ENCODE data around the gene ADAMTS14. TPM values are rescaled to one million over a fixed set of nuclear protein-coding genes. Genes with fewer than 3 reads are reported as not detected.

The ADAMTS14 gene
- total and polyA plus RNA-seq, 11 donors = 0.11 to 3.8 (median 0.37) TPM; not detected in 1

DNA sequence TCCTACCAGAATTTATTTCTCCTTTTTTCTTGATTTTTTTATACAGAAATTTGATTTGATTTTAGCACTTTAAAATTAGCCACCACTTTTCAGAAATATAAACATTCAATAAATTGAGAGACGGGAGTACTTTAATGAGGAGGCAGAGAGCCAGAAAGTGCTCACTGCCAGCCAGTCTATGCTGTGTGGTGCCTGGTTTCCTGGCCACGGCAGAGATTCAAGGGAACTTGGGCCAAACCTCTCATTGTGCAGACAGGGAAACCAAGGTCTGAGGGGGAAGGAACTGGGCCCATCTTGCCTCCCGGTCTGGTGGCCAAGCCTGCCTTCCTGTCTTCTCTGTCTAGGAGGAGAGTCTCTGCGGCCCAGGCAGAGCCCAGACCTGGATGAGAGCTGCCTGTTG, 25.9 kb downstream of the ADAMTS14 start:
- Histone ChIP-seq H3K27ac (no peak overlapping the region), H3K27me3 (no peaks in the 10 kb centered on the region), H3K36me3 (no peaks in the 10 kb centered on the region), H3K4me1 (peaks cover 0 to 25% (median 0%) of the 10 kb centered on the region in 12 donors), H3K9me3 (no peaks in the 10 kb centered on the region), H3K4me3 (no peak overlapping the region)
- WGBS, 4 donors = 56 to 63% (median 59%) methylated on average over 4 of the region's 4 CpGs
- intact Hi-C loops (cut with DNase I) = no loop called here
- DNase-seq = no peak
- no peak for ATAC-seq
- TF ChIP-seq, protein P1, sequence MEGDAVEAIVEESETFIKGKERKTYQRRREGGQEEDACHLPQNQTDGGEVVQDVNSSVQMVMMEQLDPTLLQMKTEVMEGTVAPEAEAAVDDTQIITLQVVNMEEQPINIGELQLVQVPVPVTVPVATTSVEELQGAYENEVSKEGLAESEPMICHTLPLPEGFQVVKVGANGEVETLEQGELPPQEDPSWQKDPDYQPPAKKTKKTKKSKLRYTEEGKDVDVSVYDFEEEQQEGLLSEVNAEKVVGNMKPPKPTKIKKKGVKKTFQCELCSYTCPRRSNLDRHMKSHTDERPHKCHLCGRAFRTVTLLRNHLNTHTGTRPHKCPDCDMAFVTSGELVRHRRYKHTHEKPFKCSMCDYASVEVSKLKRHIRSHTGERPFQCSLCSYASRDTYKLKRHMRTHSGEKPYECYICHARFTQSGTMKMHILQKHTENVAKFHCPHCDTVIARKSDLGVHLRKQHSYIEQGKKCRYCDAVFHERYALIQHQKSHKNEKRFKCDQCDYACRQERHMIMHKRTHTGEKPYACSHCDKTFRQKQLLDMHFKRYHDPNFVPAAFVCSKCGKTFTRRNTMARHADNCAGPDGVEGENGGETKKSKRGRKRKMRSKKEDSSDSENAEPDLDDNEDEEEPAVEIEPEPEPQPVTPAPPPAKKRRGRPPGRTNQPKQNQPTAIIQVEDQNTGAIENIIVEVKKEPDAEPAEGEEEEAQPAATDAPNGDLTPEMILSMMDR (IDR thresholded peaks at IDR 0.05) = no peak
- TF ChIP-seq POLR2A (IDR thresholded peaks at IDR 0.05) = no peak

DNA sequence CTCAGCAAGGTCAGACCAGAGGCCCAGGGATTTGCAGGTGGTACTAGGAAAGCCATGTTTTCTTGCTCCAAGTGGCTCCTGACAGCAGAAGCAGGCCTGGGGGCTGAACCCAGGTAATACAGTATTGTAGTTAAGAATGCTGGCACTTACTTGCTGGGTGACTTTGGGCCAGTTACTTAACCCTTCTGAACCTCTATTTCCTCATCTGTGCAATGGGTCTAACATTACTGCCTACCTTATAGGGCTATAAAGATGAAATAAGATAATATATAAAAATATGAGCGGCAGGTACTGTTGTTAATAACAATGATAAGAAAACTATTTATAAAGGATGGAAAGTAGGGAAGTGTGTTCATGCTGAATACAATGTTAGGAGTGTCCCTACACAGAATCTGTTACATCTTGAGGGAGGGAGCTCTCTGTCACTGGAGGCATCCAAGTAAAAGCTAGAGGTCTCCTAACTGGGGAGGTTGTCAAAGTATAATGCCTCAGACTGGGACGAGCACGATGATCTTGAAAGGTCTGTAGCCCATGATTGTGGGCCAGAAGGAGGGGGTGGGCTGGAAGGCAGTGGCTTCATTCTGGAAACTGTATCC, 26.9 kb downstream of the ADAMTS14 start:
- WGBS, 4 donors = 92 to 97% (median 96%) methylated on average over 3 of the region's 3 CpGs
- Histone ChIP-seq H3K36me3 (no peaks in the 10 kb centered on the region), H3K27ac (no peak overlapping the region), H3K4me3 (no peak overlapping the region), H3K9me3 (no peaks in the 10 kb centered on the region), H3K27me3 (no peaks in the 10 kb centered on the region), H3K4me1 (peaks cover 0 to 16% (median 0%) of the 10 kb centered on the region in 12 donors)
- no peak for TF ChIP-seq POLR2A (IDR thresholded peaks at IDR 0.05)
- TF ChIP-seq, protein P1 (IDR thresholded peaks at IDR 0.05) = no peak
- no peak for ATAC-seq
- DNase-seq = no peak
- intact Hi-C loops (cut with DNase I) = no loop called here

DNA sequence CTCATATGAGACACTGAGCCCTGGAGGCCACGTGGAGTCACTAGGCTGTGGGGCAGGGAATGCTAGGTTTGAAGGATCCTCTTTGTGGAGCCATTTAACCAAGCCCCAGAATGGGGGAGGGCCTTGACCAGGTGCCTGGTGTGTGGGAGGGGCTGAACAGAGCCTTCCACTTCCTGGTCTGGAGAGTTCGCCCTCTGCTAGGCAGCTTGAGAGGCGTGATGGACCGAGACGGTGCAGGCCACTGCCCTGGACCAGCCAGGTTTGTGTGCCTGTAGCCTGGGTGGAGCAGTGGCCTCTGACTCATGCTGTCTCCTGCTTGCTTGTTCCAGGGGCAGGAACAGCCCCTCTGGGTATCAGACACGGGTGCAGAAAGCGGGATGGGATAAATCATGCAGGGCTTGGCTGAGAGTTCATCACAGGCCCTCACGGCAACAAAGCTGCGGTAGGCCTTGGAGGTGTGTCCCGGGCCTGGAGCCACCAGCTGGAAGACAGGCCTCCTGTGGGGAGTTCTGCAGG, 27.4 kb downstream of the ADAMTS14 start:
- 84 to 88% (median 85%) methylated on average over 9 to 10 of the region's 10 CpGs for WGBS, 4 donors
- Histone ChIP-seq H3K9me3 (no peaks in the 10 kb centered on the region), H3K27me3 (no peaks in the 10 kb centered on the region), H3K4me1 (peaks cover 0 to 10% (median 0%) of the 10 kb centered on the region in 12 donors), H3K36me3 (no peaks in the 10 kb centered on the region), H3K4me3 (no peak overlapping the region), H3K27ac (no peak overlapping the region)
- DNase-seq (no peak), ATAC-seq (no peak)
- no peak for TF ChIP-seq POLR2A (IDR thresholded peaks at IDR 0.05)
- TF ChIP-seq, protein P1 (IDR thresholded peaks at IDR 0.05) = no peak
- intact Hi-C loops (cut with DNase I) = no loop called here

DNA sequence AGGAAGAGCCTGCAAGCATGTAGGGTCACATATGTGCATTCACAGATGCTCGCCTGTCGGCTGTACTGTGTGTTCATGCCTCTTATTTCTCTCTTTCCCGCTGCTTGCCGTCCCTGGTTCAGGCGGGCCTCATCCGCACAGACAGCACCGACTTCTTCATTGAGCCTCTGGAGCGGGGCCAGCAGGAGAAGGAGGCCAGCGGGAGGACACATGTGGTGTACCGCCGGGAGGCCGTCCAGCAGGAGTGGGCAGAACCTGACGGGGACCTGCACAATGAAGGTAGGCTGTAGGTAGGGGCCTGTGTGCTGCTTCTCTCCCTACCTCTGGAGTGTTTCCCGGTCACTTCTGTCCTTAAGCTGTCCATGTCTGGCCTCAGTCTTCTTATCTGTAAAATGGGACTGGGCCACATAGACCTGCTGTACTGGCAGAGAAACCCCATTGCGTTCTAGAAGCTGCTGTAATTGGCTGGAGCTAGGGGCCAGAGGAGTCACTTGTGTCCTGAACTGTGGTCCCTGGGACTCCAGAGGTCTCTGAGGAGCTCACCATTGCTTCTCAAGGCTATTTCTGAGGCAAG, 30.0 kb downstream of the ADAMTS14 start:
- 92 to 97% (median 96%) methylated on average over 15 of the region's 15 CpGs for WGBS, 4 donors
- TF ChIP-seq, protein P1 (IDR thresholded peaks at IDR 0.05) = no peak
- TF ChIP-seq POLR2A (IDR thresholded peaks at IDR 0.05) = no peak
- H3K9me3 ChIP-seq = no peaks in the 10 kb centered on the region
- intact Hi-C loops (cut with DNase I) = no loop called here
- H3K4me1 ChIP-seq = no peaks in the 10 kb centered on the region
- no peaks in the 10 kb centered on the region for H3K27me3 ChIP-seq
- H3K36me3 ChIP-seq = no peaks in the 10 kb centered on the region
- H3K27ac ChIP-seq = no peak overlapping the region
- no peak for DNase-seq
- ATAC-seq = no peak
- no peak overlapping the region for H3K4me3 ChIP-seq
